Heart left ventricle (tissue), 13 donors: ENCODE measurements around the gene ACSF3.

Experiments used
- CTCF ChIP-seq, 12 donors: fragments of 200-600 bp; sonication (generic) in 4 of 12; IDR thresholded peaks; one replicate each; pipeline versions ENCODE4 v1.5.0 to v1.8.0; 2018 to 2022; ENCODE audit warnings: antibody characterized with exemption in 12 of 12, mild to moderate bottlenecking in 5 of 12
- POLR2A ChIP-seq, 2 donors: fragments of 450-650 bp; IDR thresholded peaks; one replicate each; pipeline ENCODE4 v1.6.1; 2017; ENCODE audit warnings: antibody characterized with exemption in 2 of 2, mild to moderate bottlenecking in 2 of 2, moderate library complexity in 2 of 2
- donor health status: ischemic (EF 13 %, LVEDD 7.1; RV severe dilation, severe dysfunction).
- donor health status: DM: no; HTN: yes; CAD: no.
- donor health status: DM: no; HTN: no; CAD: no.
- donor health status: ischemic (EF 25% LVEDD 6.9; RV normal size, moderate dysfunction).
- donor health status: ischemic (EF 25% LVEDD 5.7; RV mildly dilated, moderate dysfunction).
- donor health status: ischemic (EF 35%, LVEDD 5.7; RV mildly dilated, moderate dysfunction).
- donor health status: nonischemic (EF 11% LVEDD 7.7; RV severe dilation, severe dysfunction).
- donor health status: DM: yes; HTN: yes; CAD: no.
- donor health status: PGD.
- donor health status: ischemic (EF 29% LVEDD 5.4; RV normal size, mild dysfunction).
- donor health status: nonischemic (EF 23%, LVEDD 6.1; RV moderate dilation, normal function).

GRCh38 chr16:89112377-89113151 lies 18.9 kb downstream of the ACSF3 start:
- no peak for TF ChIP-seq CTCF (IDR thresholded peaks at IDR 0.05)
- TF ChIP-seq POLR2A (IDR thresholded peaks at IDR 0.05) = no peak
